GM18507 (cell line): ENCODE measurements around the gene TPSG1.
"Not testable (repeated sequence)": the region's sequence is repeated elsewhere in the genome, so short reads cannot be mapped to it uniquely, and the experiment has no call there.

Experiments used
- DNase-seq: peaks from one replicate; pipeline ENCODE4 v3.0.0; 2011; ENCODE audit warnings: low read depth; ENCODE audit not compliant: insufficient read length; ENCODE audit errors: extremely low spot score
- FAIRE-seq: peaks from 2 replicates; lab custom pipeline; 2011; peaks lifted over from hg19 to GRCh38; lab: Jason Lieb, UNC

Gene TPSG1

GRCh38 chr16:1201444-1201843, 23.6 kb downstream of the TPSG1 start:
- DNase-seq (no peak), FAIRE-seq (no peak)

- DNase-seq (no peak), FAIRE-seq (no peak)
Measured at GRCh38 chr16:1200014-1200627, 24.9 kb downstream of the TPSG1 start.

DNA sequence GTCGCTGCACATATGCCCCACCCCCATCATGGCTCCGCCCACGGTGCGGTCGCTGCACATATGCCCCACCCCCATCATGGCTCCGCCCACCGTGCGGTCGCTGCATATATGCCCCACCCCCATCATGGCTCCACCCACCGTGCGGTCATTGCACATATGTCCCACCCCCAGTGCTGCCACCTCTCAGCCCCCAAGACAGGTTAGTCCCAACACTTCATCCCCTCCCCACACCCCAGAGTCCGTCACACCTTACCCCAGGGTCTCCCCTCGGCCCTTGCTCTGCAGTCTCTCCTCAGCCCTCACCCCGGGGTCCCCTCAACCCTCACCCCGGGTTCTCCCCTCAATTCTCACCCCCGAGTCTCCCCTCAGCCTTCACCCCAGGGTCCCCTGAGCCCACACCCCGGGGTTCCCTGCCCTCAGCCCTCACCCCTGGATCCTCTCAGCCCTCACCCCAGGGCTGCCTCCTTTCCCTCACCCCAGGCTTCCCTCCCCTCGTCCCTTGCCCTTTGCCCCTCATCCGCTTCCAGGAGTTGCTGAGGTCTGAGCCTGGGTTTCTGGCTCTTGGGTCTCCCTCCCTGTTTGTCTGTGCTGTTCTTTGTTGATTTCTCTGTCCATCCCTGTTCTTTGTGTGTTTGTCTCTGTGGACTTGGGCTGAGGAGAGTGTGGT, 25.6 kb downstream of the TPSG1 start:
- FAIRE-seq = no peak
- no peak for DNase-seq

GRCh38 chr16:1198671-1199346, 26.3 kb downstream of the TPSG1 start:
- DNase-seq, FAIRE-seq: not testable (repeated sequence)

DNA sequence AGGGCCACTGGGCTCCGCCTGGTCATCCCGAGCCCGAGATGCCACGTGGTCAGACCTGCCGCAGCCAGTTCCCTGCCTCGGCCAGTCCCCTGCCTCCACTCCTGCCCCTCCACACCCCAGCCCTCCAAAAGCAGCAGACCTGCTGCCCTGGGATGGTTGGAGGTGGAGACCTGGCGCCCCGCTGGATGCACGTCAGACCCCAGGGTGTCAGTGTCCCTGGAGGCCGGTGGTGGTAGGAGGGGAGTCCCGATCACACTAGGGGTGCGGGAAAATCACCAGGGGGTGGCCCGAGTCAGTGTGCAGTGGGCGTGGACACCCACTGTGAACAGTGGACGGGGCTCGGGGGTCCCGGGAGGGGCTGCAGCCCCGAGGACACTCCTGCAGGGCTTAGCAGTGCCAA, 26.9 kb downstream of the TPSG1 start:
- no peak for FAIRE-seq
- DNase-seq = no peak

DNA sequence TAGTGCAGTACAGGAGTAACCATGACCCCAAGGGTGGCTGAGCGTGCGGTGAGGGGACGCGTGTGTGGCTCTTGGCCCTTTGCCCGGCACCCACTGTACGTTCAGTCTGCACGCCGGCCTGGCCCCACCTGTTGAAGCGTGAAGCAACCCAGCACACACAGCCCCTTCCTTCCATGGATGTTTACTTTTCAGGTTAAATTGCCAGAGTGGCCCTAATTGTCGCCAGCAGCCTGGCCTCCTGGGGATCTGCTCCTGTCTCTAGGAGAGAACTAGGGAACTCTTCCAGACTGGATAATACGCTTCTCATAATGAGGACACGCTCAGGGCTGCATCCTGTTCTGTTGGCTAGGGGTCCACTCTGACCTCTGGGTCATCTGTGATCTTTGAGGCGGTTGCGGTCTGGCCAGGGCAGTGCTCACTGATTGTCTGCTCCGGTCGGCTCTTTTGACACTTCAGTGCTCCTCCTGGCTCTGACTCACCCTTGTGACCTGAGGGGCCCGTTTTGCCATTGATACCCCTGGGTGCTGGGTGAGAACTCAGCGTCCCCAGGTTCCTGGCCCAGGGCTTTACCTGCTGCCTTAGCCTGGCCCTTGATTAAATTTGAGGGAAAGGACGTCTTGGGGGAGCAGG, 27.7 kb downstream of the TPSG1 start:
- no peak for DNase-seq
- no peak for FAIRE-seq

DNA sequence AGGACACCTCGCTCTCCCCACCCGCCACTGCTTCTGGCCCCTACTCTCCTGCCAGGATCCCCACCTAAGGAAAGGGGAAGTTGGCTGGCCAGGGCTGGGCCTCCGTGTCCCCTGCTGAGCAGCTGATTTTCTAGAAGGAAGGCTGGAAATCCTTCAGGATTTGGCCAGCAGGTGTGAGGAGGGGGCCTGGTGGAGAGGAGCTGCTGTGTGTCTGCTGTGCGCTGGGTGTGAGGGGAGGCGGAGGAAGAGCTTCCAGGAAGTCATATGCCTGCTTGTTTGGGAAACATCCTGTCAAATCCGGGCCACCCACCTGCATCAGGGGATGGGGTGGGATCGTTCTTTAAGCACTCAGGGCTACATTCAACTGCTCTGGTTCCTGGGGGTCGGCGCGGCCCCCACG, 28.6 kb downstream of the TPSG1 start:
- no peak for FAIRE-seq
- no peak for DNase-seq

DNA sequence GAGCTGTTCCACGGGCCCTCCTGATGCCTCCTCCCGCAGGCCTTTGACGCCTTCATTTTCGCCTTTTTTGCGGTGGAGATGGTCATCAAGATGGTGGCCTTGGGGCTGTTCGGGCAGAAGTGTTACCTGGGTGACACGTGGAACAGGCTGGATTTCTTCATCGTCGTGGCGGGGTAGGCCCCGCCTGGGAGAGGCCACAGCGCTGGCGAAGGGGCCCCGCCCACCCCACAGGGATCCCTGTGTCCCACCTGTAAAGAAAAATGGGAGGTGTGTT, 29.7 kb downstream of the TPSG1 start:
- no peak for DNase-seq
- FAIRE-seq = no peak

- FAIRE-seq (no peak), DNase-seq (no peak)
Measured at GRCh38 chr16:1194665-1195392, 30.2 kb downstream of the TPSG1 start.

DNA sequence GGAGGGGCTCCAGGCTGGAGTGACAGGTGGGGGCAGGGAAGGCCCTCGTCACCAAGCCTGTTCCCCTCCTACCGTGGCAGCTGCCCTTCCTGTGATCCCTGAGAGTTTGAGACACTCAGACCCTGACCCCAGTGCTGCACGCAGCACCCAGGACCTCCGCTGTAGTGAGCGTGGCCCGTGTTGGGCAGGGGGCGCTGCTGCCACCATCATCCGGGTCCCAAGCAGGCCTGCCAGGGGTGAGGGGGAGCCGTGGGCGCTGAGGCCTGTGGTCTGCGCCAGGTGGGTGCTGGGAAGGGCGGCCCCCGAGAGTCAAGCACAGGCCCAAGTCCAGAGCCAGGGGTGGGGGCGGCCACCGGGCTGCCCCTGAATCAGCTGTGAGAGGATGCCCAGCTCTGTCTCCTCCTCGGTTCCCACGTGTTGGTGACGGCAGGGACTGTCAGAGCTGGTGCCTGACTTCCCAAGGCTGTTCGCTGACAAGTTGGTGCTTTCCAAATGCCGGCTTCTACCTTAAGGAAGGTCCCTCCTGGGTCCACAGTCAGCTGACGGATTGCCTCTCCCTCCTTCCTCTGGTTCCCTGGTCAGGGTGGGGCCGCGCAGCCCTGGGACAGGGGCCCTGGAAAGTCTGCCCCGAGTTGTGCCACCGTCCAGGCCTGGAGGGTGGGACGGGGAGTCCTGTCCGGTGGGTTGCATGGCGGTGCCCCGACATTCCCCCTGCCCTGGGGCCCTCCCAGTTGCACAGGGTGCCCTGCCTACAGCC, 31.1 kb downstream of the TPSG1 start:
- no peak for DNase-seq
- no peak for FAIRE-seq

- DNase-seq (no peak), FAIRE-seq (no peak)
Measured at GRCh38 chr16:1193143-1193824, 31.8 kb downstream of the TPSG1 start.

- FAIRE-seq (no peak), DNase-seq (no peak)
Measured at GRCh38 chr16:1192384-1193073, 32.5 kb downstream of the TPSG1 start.

GRCh38 chr16:1190789-1191188, 34.3 kb downstream of the TPSG1 start:
- not testable (repeated sequence) for FAIRE-seq

DNA sequence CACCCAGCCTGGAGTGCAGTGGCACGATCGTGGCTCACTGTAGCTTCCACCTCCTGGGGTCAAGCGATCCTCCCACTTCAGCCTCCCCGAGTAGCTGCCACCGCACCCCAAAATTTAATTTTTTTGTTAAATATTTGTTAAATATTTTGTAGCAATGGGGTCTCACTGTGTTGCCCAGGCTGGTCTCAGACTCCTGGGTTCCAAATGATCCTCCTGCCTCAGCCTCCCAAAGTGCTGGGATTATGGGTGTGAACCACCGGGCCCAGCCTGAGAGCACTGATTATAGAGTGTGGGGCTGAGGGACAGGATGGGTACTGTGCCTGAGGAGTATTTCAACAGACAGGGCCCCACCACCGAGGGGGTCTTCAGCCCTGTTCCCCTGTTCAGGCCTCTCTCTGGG, 35.6 kb downstream of the TPSG1 start:
- DNase-seq = no peak
- no peak for FAIRE-seq

More at GRCh38 chr16:1190789-1191188, 34.3 kb downstream of the TPSG1 start:
- DNase-seq = not testable (repeated sequence)

DNA sequence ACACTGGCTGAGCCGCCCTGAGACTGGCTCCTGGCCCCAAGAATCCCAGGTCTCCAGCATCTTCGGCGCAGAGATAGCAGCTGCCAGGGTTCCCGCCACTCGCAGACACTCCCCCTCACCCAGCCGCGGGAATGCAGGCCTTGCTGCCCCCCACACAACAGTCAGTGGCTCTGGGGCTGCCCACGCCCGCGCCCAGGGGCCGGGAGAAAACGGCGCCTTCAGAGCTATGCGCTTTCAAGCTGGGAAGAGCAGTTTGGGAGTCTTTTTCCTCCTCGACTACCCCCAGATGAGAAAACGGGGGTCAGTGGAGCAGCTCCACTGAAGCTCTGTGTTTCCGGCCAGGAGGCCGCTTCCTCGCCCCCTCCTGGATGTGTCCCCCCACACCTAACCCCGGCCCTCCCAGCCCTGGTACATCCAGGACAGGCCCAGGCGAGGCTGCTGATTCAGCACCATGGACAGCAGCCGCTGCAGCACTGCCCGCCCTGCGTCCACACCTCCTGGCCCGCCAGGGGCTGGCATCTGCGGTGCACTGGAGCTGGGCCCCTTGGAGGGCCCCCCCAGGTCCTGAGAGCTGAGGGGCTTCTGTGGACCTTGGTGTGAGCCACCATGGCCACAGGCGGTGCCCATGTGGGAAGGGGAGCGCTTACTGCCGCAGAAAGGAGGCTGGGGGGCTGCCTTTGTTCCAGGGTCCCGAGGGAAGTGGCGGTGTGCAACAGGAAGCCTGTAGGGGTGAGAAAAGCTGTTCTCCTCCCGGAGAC, 36.5 kb downstream of the TPSG1 start:
- DNase-seq = no peak

GRCh38 chr16:1185460-1186207, 39.4 kb downstream of the TPSG1 start:
- DNase-seq, FAIRE-seq: not testable (repeated sequence)

More for the DNA sequence above, 36.5 kb downstream of the TPSG1 start:
- no peak for FAIRE-seq

GRCh38 chr16:1184980-1185379, 40.1 kb downstream of the TPSG1 start:
- FAIRE-seq (no peak), DNase-seq (no peak)
